ENCODE results near the gene SLC27A5. TPM values are rescaled to one million over a fixed set of nuclear protein-coding genes. Genes with fewer than 3 reads are reported as not detected.

SLC27A5 gene
- total RNA-seq: 7.5 TPM

GRCh38 chr19:58511353-58512208 is at the start of gene SLC27A5:
Gene SLC27A5, minus strand, starts transcription at chr19:58511992. Its CDS starts 37 bp downstream, at chr19:58511955.

GRCh38 chr19:58558066-58558622 is 46.4 kb upstream of the SLC27A5 start, which contains the start of gene UBE2M:
Gene UBE2M, minus strand, starts transcription at chr19:58558611. Its CDS starts 230 bp downstream, at chr19:58558381.

GRCh38 chr19:58554494-58555368 is 42.9 kb upstream of the SLC27A5 start, which contains the start of gene CHMP2A:
Gene CHMP2A, minus strand, starts transcription at chr19:58555105. Its CDS starts 893 bp downstream, at chr19:58554212.

GRCh38 chr19:58543826-58544590 is 32.2 kb upstream of the SLC27A5 start, which contains the start of gene TRIM28:
Gene TRIM28, plus strand, starts transcription at chr19:58544064. Its CDS starts 694 bp downstream, at chr19:58544758.

DNA sequence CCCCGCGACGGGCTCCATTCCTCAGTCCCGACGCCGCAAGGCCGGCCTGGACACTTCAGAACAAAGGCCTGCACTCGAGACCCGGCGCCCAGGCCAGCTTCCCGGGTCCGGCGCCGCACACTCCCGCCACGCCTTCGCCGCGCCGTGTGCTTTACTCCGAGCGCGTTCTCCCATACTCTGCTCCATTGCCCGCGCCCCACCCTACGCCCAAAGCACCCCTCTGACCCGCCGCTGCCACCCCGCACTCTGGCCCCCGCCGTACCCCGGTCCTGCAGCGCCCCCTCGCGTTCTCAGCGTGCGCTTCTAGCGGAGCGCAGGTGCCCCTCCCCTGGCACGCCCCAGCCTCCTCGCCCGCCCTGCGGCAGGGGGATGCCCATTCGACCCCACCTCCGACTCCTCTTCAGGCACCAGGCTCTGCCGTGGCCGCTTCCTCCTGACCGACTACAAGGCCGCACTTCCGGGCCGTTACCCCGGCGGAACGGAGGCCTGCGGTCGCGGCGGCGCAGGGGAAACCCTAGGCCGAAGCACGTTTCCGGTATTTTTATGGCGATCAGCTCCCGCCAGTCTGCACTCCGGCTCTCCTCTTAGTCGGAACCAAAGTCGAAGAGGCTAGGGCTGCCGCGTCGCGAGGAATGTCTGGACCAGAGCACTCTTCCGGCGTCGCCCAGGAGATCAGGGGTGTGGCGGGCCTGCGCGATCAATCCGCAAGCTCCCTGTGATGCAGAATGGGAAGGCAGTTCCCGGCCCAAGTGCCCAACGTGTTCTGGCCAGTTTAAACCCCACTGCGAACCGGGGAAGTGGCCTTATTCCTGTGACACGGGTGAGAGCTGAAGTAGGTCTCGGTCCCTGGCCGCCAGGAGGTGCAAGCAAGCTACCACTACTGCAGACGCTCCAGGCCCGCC is 7.8 kb upstream of the SLC27A5 start, which contains the start of gene ZBTB45:
Gene ZBTB45 (minus strand): TSS at position 456 of the 902 bp plus-strand sequence. CDS start 2,137 bp downstream, outside the sequence.

GRCh38 chr19:58475714-58476497 is 35.9 kb downstream of the SLC27A5 start, which contains the start of gene ZNF446:
Gene ZNF446, plus strand, starts transcription at chr19:58476352. Its CDS starts 867 bp downstream, at chr19:58477219.

DNA sequence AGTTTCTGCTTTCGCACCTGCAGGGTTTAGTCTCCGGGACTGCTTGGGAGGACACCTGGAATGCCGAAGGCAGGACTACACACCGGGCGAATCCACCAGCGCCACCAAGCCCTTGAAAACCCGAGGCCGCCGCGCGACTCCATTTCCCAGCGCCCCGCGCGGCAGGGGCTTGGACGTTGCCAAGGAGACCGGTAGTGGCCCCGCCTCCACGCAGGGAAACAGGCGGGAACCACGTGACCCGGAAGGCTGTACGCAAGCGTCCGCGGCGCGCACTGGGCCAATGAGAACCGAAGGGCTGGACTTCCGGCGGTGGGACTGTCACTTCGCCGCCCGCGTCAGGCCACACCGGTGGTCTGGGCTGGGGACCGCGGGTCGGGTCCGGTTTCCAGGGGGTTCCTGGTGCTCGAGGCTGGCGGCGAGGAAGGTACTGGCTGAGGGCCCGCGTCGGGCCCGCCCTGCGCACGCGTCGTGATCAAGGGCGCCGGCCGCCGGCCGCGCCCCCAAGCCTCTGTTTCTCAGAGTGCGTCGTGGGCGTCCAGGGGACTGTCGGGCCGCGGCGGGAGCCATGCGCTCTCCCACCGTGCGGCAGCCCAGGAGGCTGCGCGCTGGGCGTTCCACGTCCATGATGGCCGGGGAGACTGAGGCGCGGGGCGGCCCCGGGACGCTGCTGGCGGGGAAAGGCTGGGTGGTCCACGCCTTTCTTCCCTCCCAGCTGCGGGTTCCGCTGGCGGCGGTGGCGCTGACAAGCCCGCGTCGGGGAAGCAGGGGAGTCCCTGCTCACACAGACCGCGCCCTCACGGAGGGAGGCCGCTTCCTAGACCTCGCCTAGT is 44.8 kb downstream of the SLC27A5 start, which contains the start of gene ZNF324:
Gene ZNF324 (plus strand): TSS at position 321 of the 830 bp plus-strand sequence. CDS start 2,106 bp downstream, outside the sequence.

DNA sequence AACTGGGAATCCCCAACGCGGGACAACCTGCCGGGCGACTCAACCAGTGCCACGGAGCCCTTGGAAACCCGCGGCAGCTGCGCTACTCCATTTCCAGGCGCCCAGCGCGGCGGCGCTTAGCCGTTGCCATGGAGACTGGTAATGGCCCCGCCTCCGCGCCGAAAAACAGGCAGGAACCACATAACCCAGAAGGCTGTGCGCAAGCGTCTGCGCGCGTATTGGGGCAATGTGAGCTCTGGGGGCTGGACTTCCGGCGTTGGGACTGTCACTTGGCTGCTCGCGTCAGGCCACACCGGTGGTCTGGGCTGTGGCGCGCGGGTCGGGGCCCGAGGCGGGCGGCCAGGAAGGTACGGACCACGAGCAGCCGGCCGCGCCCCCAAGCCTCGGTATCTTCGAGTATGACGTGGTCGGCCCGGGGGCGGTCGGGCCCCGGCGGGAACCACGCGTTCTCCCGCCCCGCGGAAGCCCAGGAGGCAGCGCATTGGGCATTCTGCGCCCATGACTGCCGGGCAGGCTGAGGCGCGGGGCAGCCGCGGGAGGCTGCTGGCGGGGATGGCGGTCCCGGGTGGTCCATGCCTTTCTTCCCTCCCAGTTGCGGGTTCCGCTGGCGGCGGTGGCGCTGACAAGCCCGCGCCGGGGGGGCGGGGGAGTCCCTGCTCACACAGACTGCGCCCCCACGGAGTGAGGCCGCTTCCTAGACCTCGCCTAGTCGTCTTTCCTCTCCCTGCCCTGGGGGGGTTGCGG is 60.3 kb downstream of the SLC27A5 start, which contains the start of gene ZNF324B:
Gene ZNF324B (plus strand): TSS at position 265 of the 744 bp plus-strand sequence. CDS start 2,080 bp downstream, outside the sequence.

Small RNAs within 50 kb of the gene (small RNA-seq; reads per million reads assigned to genes)
- 0.12 reads per million for gene MIR6807 (ENCODE audit: low replicate concordance)
- not detected for gene RN7SL525P (ENCODE audit: low replicate concordance)
- gene RN7SL693P (ENCODE audit: low replicate concordance): not detected
- gene RNU6-1337P (ENCODE audit: low replicate concordance): not detected

Other genes with a start within 250 kb of the SLC27A5 start
- 27.5 TPM for gene ZNF8, start 233.0 kb downstream of the SLC27A5 start, total RNA-seq
- 49.8 TPM for gene ERVK3-1, start 206.6 kb downstream of the SLC27A5 start, total RNA-seq
- gene ZSCAN22, start 185.0 kb downstream of the SLC27A5 start, total RNA-seq: 4.4 TPM
- 4.1 TPM for gene A1BG, start 158.5 kb downstream of the SLC27A5 start, total RNA-seq
- 8.1 TPM for gene ZNF497, start 149.2 kb downstream of the SLC27A5 start, total RNA-seq
- gene ZNF837, start 131.0 kb downstream of the SLC27A5 start, total RNA-seq: 1.6 TPM
- gene RPS5, start 124.7 kb downstream of the SLC27A5 start, total RNA-seq: 1,498 TPM
- gene RNF225, start 116.3 kb downstream of the SLC27A5 start, total RNA-seq: not detected
- gene ZNF584, start 103.3 kb downstream of the SLC27A5 start, total RNA-seq: 27.9 TPM
- gene ZNF132, start 71.8 kb downstream of the SLC27A5 start, total RNA-seq: 21.0 TPM
- gene ZNF324B, start 60.4 kb downstream of the SLC27A5 start, total RNA-seq: 21.9 TPM
- 34.1 TPM for gene ZNF324, start 44.9 kb downstream of the SLC27A5 start, total RNA-seq
- 16.0 TPM for gene ZNF446, start 35.6 kb downstream of the SLC27A5 start, total RNA-seq
- 10.3 TPM for gene ZBTB45, start 7.8 kb upstream of the SLC27A5 start, total RNA-seq
- 345 TPM for gene TRIM28, start 32.1 kb upstream of the SLC27A5 start, total RNA-seq
- 72.0 TPM for gene CHMP2A, start 43.1 kb upstream of the SLC27A5 start, total RNA-seq
- 38.8 TPM for gene UBE2M, start 46.6 kb upstream of the SLC27A5 start, total RNA-seq
- 26.3 TPM for gene MZF1, start 61.3 kb upstream of the SLC27A5 start, total RNA-seq